ENCODE measurements around the gene TMEM45A. TPM values are rescaled to one million over a fixed set of nuclear protein-coding genes. Genes with fewer than 3 reads are reported as not detected.

Gene TMEM45A
- total and polyA plus RNA-seq, 2 donors (not counting 3 experiments of a cell fraction or from before 2014, with no cell fraction given), result 5.6 to 8.6 TPM

DNA sequence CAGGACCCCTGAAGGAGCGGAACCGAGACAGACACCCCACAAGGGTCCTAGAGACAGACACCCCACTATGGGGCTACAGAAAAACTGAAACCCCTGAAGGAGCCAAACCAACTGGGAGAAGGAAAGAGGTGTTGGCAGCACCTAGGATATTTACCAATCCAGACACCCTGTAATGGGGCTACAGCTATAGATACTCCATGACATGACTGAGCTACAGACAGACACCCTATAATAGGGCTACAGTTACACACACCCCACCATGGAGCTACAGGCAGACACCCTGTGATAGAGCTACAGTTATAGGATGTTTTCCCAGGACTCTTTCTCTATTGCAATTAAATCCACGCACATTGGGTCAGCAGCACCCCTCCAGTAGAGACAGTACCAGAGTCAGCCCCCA is 94.4 kb downstream of the TMEM45A start:
- no peak for FAIRE-seq
- Histone ChIP-seq H3K4me3 (replicated peaks in 1 of 3; ENCODE audit: insufficient read depth in 1 of 3, low read depth in 1 of 3, low read length in 3 of 3) (no peak overlapping the region), H3K4me2 (ENCODE audit: insufficient read depth, low read length) (no peak overlapping the region), H3K27ac (ENCODE audit: insufficient read depth, low read depth, low read length) (no peak overlapping the region), H2AFZ (ENCODE audit: low read depth, low read length) (no peak overlapping the region), H3K9ac (replicated peaks; ENCODE audit: extremely low read depth, insufficient read depth, low read length) (no peak overlapping the region), H3K79me2 (ENCODE audit: control insufficient read depth, insufficient read depth, low read length) (no peaks in the 10 kb centered on the region), H3K9me1 (replicated peaks; ENCODE audit: control insufficient read depth, extremely low read depth, insufficient read depth, low read length) (no peaks in the 10 kb centered on the region), H3K27me3 (ENCODE audit: control insufficient read depth in 2 of 2, insufficient read depth in 2 of 2, low read length in 2 of 2) (no peaks in the 10 kb centered on the region), H3K36me3 (ENCODE audit: control insufficient read depth in 2 of 2, extremely low read depth in 1 of 2, insufficient read depth in 2 of 2, low read length in 2 of 2) (no peaks in the 10 kb centered on the region), H3K4me1 (ENCODE audit: control insufficient read depth, extremely low read depth, insufficient read depth, low read length) (peaks cover 3% of the 10 kb centered on the region), H3K9me3 (replicated peaks; ENCODE audit: control insufficient read depth, insufficient read depth, low read length) (no peaks in the 10 kb centered on the region), H4K20me1 (replicated peaks; ENCODE audit: control insufficient read depth, extremely low read depth, insufficient read depth, low read length) (no peaks in the 10 kb centered on the region)
- POLR2A ChIA-PET, result no interaction called here
- CTCF ChIA-PET, result interaction anchor here (9.2 kb wide), 1 partner anchor 124 kb away, joined by 292 read pairs; no protein-coding TSS in a partner anchor
- BruUV-seq (replicated peaks), result no TSS peak
- dilution Hi-C loops (cut with MboI; ENCODE audit: extremely low pct_ligation_motif_present, low sequenced_read_pairs) (no loop called here), intact Hi-C loops (cut with micrococcal nuclease) (no loop called here)
- TF ChIP-seq POLR2A (IDR thresholded peaks at IDR 0.05; ENCODE audit: low read depth, low read length) (no peak), EZH2 (IDR thresholded peaks at IDR 0.05; ENCODE audit: borderline replicate concordance, low read depth, low read length, severe bottlenecking) (no peak), FOS (IDR thresholded peaks at IDR 0.05; ENCODE audit: borderline replicate concordance, insufficient read depth, low read length) (no peak), POLR2AphosphoS5 (IDR thresholded peaks at IDR 0.05; ENCODE audit: insufficient read depth, low read depth, low read length) (no peak), JUN (IDR thresholded peaks at IDR 0.05; ENCODE audit: borderline replicate concordance, insufficient read depth, insufficient read length, low read depth) (no peak), MYC (IDR thresholded peaks at IDR 0.05; ENCODE audit: low read depth, low read length) (no peak), GATA2 (IDR thresholded peaks at IDR 0.05; ENCODE audit: insufficient read depth, insufficient read length, low read depth, low read length) (no peak)
- TF ChIP-seq, protein P1, sequence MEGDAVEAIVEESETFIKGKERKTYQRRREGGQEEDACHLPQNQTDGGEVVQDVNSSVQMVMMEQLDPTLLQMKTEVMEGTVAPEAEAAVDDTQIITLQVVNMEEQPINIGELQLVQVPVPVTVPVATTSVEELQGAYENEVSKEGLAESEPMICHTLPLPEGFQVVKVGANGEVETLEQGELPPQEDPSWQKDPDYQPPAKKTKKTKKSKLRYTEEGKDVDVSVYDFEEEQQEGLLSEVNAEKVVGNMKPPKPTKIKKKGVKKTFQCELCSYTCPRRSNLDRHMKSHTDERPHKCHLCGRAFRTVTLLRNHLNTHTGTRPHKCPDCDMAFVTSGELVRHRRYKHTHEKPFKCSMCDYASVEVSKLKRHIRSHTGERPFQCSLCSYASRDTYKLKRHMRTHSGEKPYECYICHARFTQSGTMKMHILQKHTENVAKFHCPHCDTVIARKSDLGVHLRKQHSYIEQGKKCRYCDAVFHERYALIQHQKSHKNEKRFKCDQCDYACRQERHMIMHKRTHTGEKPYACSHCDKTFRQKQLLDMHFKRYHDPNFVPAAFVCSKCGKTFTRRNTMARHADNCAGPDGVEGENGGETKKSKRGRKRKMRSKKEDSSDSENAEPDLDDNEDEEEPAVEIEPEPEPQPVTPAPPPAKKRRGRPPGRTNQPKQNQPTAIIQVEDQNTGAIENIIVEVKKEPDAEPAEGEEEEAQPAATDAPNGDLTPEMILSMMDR (IDR thresholded peaks at IDR 0.05; ENCODE audit: extremely low read depth in 1 of 2, insufficient read depth in 1 of 2, low read depth in 1 of 2, low read length in 2 of 2), result no peak
- TF ChIP-seq, protein P2, sequence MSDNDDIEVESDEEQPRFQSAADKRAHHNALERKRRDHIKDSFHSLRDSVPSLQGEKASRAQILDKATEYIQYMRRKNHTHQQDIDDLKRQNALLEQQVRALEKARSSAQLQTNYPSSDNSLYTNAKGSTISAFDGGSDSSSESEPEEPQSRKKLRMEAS (IDR thresholded peaks at IDR 0.05; ENCODE audit: insufficient read depth, insufficient read length), result no peak
- DNase-seq (ENCODE audit: low read depth, low spot score), result no peak
